Heart right ventricle (tissue), 16 donors: ENCODE measurements around the gene SATB1. TPM values are rescaled to one million over a fixed set of nuclear protein-coding genes. Genes with fewer than 3 reads are reported as not detected.

Experiments
- ATAC-seq, 8 donors: fragments of 200-7000 bp; cut with Tn5 transposase; one replicate each; pipeline ENCODE4 v1.9.1; 2020; ENCODE audit warnings: mild to moderate bottlenecking in 8 of 8, moderate library complexity in 8 of 8, moderate number of reproducible peaks in 1 of 8
- DNase-seq, 2 donors: peaks; one replicate each; pipeline ENCODE4 v3.0.0-alpha.2; 2020
- H3K27ac ChIP-seq, 10 donors: fragments of 200-600 bp; sonication (generic) in 2 of 10; one replicate each; pipeline versions ENCODE4 v1.5.0 to v1.8.0; 2020 to 2022; ENCODE audit warnings: mild to moderate bottlenecking in 3 of 10
- H3K27me3 ChIP-seq, 7 donors: fragments of 200-600 bp; one replicate each; pipeline ENCODE4 v1.8.0; 2021 to 2022; ENCODE audit warnings: mild to moderate bottlenecking in 2 of 7
- H3K36me3 ChIP-seq, 9 donors: fragments of 200-600 bp; sonication (generic) in 1 of 9; one replicate each; pipeline versions ENCODE4 v1.5.0 to v1.8.0; 2020 to 2022; ENCODE audit warnings: mild to moderate bottlenecking in 2 of 9
- H3K4me1 ChIP-seq, 9 donors: fragments of 200-600 bp; sonication (generic) in 1 of 9; one replicate each; pipeline versions ENCODE4 v1.5.0 to v1.8.0; 2020 to 2022; ENCODE audit warnings: mild to moderate bottlenecking in 4 of 9
- H3K4me3 ChIP-seq, 10 donors: fragments of 200-600 bp; sonication (generic) in 2 of 10; one replicate each; pipeline versions ENCODE4 v1.5.0 to v1.8.0; 2020 to 2022; ENCODE audit warnings: mild to moderate bottlenecking in 7 of 10, moderate library complexity in 2 of 10
- H3K9me3 ChIP-seq, 11 donors: fragments of 200-600 bp in 10 of 11; sonication (generic) in 2 of 11; one replicate each; pipeline versions ENCODE4 v1.5.0 to v1.8.0; 2013 to 2022; ENCODE audit warnings: mild to moderate bottlenecking in 2 of 11, control low read depth in 1 of 11, moderate library complexity in 1 of 11
- CTCF ChIP-seq, 9 donors: fragments of 200-600 bp; sonication (generic) in 2 of 9; IDR thresholded peaks; one replicate each; pipeline versions ENCODE4 v1.5.0 to v1.8.0; 2021 to 2022; ENCODE audit warnings: antibody characterized with exemption in 9 of 9, mild to moderate bottlenecking in 5 of 9, moderate library complexity in 1 of 9
- WGBS, 2 donors: extraction: QIAGEN DNeasy Blood & Tissue Kit; methylation state at CpG; one replicate each; pipeline ENCODE4 v1.1.7; 2013; ENCODE audit warnings: inconsistent platforms in 1 of 2; 5-methylcytosine and 5-hydroxymethylcytosine counted together
- intact Hi-C, 10 donors: fragments of 100-400 bp; cut with DNase I; formaldehyde crosslinking; loops; one replicate each; pipeline versions ENCODE4 v1.11.1 to v1.14.2; 2022
- polyA plus RNA-seq, 2 donors: library from polyadenylated mRNA; stranded (reverse); fragments of 200-250 nt; gene quantifications; one replicate each; pipeline ENCODE4 v1.2.3, GENCODE V29; 2013
- total RNA-seq, 10 donors: library from RNA; stranded (reverse); fragmentation: NEBNext Ultra II Directional in 3 of 10; extraction: Animal tissue kit (Norgen Biotek cat#: 25700) in 3 of 10; gene quantifications; one replicate each; pipeline versions ENCODE4 v1.2.1 to v1.2.4, GENCODE V29; 2021 to 2023
- donor health status: Arrhythmogenic right ventricular cardiomyopathy.
- donor health status: ischemic (EF 13 %, LVEDD 7.1; RV severe dilation, severe dysfunction).
- donor health status: healthy with polysubstance abuse.
- donor health status: DM: no; HTN: yes; CAD: no.
- donor health status: DM: no; HTN: no; CAD: no.
- donor health status: ischemic (EF 25% LVEDD 6.9; RV normal size, moderate dysfunction).
- donor health status: ischemic (EF 25% LVEDD 5.7; RV mildly dilated, moderate dysfunction).
- donor health status: healthy.
- donor health status: DM: yes; HTN: yes; CAD: no.
- donor health status: Ischemic cardiomyopathy.
- donor health status: ischemic (EF 35%, LVEDD 5.7; RV mildly dilated, moderate dysfunction).
- donor health status: nonischemic (EF 11% LVEDD 7.7; RV severe dilation, severe dysfunction).
- donor health status: DM: yes; HTN: yes; CAD: no.
- donor health status: PGD.
- donor health status: ischemic (EF 29% LVEDD 5.4; RV normal size, mild dysfunction).
- donor health status: nonischemic (EF 23%, LVEDD 6.1; RV moderate dilation, normal function).

SATB1 gene
- total and polyA plus RNA-seq, 12 donors, result 8.8 to 73.7 (median 49.5) TPM

GRCh38 chr3:18396428-18396827 lies 28.7 kb downstream of the SATB1 start:
- Histone ChIP-seq H3K27me3 (no peaks in the 10 kb centered on the region), H3K36me3 (peaks cover 0 to 58% (median 17%) of the 10 kb centered on the region in 9 donors), H3K4me3 (no peak overlapping the region), H3K9me3 (no peaks in the 10 kb centered on the region), H3K27ac (no peak overlapping the region), H3K4me1 (peaks cover 0 to 6% (median 1%) of the 10 kb centered on the region in 9 donors)
- 0 to 58% methylated on average over 1 of the region's 1 CpG for WGBS, 2 donors
- intact Hi-C loops, result no loop called here
- no peak for TF ChIP-seq CTCF (IDR thresholded peaks at IDR 0.05)
- DNase-seq, result no peak
- ATAC-seq, result no peak

- Histone ChIP-seq H3K27me3 (no peaks in the 10 kb centered on the region), H3K9me3 (no peaks in the 10 kb centered on the region), H3K27ac (no peak overlapping the region), H3K4me3 (no peak overlapping the region), H3K36me3 (peaks cover 0 to 68% (median 17%) of the 10 kb centered on the region in 9 donors), H3K4me1 (peaks cover 0 to 7% (median 0%) of the 10 kb centered on the region in 9 donors)
- 95 to 97% methylated on average over 12 of the region's 12 CpGs for WGBS, 2 donors
- no peak for TF ChIP-seq CTCF (IDR thresholded peaks at IDR 0.05)
- ATAC-seq (no peak), DNase-seq (no peak)
- intact Hi-C loops, result no loop called here
Observed at GRCh38 chr3:18394384-18394995, 30.6 kb downstream of the SATB1 start.

- DNase-seq, result no peak
- Histone ChIP-seq H3K4me1 (peaks cover 0 to 7% (median 0%) of the 10 kb centered on the region in 9 donors), H3K27ac (no peak overlapping the region), H3K36me3 (peaks cover 0 to 66% (median 17%) of the 10 kb centered on the region in 9 donors), H3K4me3 (no peak overlapping the region), H3K27me3 (no peaks in the 10 kb centered on the region), H3K9me3 (no peaks in the 10 kb centered on the region)
- 72 to 89% methylated on average over 2 of the region's 2 CpGs for WGBS, 2 donors
- intact Hi-C loops, result no loop called here
- no peak for TF ChIP-seq CTCF (IDR thresholded peaks at IDR 0.05)
- no peak for ATAC-seq
Observed at GRCh38 chr3:18393906-18394305, 31.2 kb downstream of the SATB1 start.

GRCh38 chr3:18390024-18390660 lies 35.0 kb downstream of the SATB1 start:
- Histone ChIP-seq H3K4me1 (peaks cover 0 to 7% (median 0%) of the 10 kb centered on the region in 9 donors), H3K27me3 (no peaks in the 10 kb centered on the region), H3K4me3 (no peak overlapping the region), H3K9me3 (no peaks in the 10 kb centered on the region), H3K36me3 (peaks cover 0 to 64% (median 10%) of the 10 kb centered on the region in 9 donors), H3K27ac (no peak overlapping the region)
- ATAC-seq (no peak), DNase-seq (no peak)
- no peak for TF ChIP-seq CTCF (IDR thresholded peaks at IDR 0.05)
- WGBS, 2 donors, result 43 to 50% methylated on average over 3 of the region's 3 CpGs
- intact Hi-C loops, result no loop called here
